ENCODE results near the gene UGT1A1. TPM values are rescaled to one million over a fixed set of nuclear protein-coding genes. Genes with fewer than 3 reads are reported as not detected.

UGT1A1 gene
- total RNA-seq, 2 donors from 2014 or later = 0.11 to 0.32 TPM

DNA sequence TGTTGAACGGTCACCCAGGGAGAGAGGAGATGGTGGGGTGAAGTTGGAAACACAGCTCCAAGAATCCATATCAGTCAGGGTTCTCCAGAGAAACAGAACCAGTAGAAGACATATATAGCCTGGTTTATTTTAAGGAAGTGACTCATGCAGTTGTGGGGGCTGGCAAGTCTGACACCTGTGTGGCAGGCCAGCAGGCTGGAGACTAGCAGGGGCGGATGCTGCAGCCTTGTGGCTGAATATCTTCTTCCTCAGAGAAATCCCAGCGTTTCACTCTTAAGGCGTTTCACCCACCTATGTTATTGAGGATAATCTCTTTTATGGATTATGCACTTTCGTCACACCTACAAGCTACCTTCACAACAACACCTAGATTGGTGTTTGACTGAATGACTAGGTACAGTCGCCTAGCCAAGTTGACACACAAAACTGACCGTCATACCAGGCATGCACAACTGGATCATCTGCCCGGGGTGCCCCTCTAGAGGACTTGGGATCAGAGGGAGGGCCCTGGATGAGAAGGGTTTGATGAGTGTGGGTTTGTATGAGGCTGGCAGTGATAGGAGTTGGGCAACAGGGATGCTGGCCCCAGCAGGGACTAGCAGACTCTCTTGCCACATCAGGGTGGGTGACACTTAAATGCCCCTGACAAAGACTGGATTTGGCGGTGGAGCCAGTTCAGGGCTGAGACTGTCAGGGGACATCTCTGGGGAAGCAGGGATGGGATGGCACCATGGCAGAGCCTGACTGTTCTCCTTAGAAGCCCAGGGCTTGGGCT, 41.5 kb downstream of the UGT1A1 start:
- TF ChIP-seq, protein P1, sequence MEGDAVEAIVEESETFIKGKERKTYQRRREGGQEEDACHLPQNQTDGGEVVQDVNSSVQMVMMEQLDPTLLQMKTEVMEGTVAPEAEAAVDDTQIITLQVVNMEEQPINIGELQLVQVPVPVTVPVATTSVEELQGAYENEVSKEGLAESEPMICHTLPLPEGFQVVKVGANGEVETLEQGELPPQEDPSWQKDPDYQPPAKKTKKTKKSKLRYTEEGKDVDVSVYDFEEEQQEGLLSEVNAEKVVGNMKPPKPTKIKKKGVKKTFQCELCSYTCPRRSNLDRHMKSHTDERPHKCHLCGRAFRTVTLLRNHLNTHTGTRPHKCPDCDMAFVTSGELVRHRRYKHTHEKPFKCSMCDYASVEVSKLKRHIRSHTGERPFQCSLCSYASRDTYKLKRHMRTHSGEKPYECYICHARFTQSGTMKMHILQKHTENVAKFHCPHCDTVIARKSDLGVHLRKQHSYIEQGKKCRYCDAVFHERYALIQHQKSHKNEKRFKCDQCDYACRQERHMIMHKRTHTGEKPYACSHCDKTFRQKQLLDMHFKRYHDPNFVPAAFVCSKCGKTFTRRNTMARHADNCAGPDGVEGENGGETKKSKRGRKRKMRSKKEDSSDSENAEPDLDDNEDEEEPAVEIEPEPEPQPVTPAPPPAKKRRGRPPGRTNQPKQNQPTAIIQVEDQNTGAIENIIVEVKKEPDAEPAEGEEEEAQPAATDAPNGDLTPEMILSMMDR (IDR thresholded peaks at IDR 0.05) = no peak
- TF ChIP-seq POLR2A (IDR thresholded peaks at IDR 0.05) (no peak), POLR2AphosphoS5 (IDR thresholded peaks at IDR 0.05) (no peak)
- Histone ChIP-seq H3K36me3 (no peaks in the 10 kb centered on the region), H3K27ac (no peak overlapping the region), H3K4me1 (replicated peaks) (no peaks in the 10 kb centered on the region), H3K27me3 (replicated peaks; ENCODE audit: insufficient read depth) (no peaks in the 10 kb centered on the region), H3K4me3 (no peak overlapping the region), H3K9me3 (no peaks in the 10 kb centered on the region)
- no peak for DNase-seq (ENCODE audit: low spot score)
- WGBS = 81% methylated on average over 9 of the region's 9 CpGs
- intact Hi-C loops (cut with DNase I) = no loop called here

DNA sequence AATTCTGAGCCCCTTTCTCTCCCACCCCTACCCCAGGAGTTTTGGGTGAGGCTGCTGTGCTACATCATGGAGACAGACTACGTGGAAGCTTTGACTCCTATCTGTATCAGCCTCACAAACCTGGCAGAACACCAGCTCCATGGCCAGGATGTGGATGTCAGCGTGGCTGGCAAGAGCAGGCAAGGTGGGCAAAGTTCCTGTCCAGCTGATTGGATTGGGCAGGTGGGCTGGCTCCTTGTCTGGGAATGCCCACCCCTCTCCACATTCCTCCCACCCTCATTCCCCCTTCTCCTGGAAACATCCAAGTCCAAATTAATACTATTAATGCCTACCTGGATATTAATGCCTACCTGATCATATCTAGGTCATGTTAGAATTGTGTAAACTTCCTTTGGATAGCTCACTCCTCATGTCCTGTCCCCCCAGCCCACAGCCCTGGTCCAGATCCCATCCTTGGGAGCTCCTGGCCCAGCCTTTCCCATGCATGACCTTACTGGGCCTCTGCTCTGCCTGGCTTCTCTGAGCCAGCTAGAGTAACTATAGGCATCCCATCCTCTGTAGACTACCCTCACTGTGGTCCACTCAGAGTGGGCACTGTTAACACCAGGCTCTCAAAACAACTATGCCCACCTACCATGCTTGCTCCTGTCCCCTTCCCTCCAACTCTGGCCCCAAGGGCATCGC, 42.2 kb downstream of the UGT1A1 start:
- TF ChIP-seq POLR2A (IDR thresholded peaks at IDR 0.05) = no peak
- no peak for DNase-seq (ENCODE audit: low spot score)
- WGBS = 78% methylated on average over 3 of the region's 3 CpGs
- Histone ChIP-seq H3K27me3 (replicated peaks; ENCODE audit: insufficient read depth) (no peaks in the 10 kb centered on the region), H3K4me1 (replicated peaks) (no peaks in the 10 kb centered on the region), H3K36me3 (no peaks in the 10 kb centered on the region), H3K27ac (no peak overlapping the region), H3K9me3 (no peaks in the 10 kb centered on the region), H3K4me3 (no peak overlapping the region)
- intact Hi-C loops (cut with DNase I) = no loop called here

GRCh38 chr2:233803292-233803911, 43.3 kb downstream of the UGT1A1 start:
- Histone ChIP-seq H3K27ac (no peak overlapping the region), H3K4me3 (no peak overlapping the region), H3K36me3 (no peaks in the 10 kb centered on the region), H3K27me3 (replicated peaks; ENCODE audit: insufficient read depth) (no peaks in the 10 kb centered on the region), H3K4me1 (replicated peaks) (no peaks in the 10 kb centered on the region), H3K9me3 (no peaks in the 10 kb centered on the region)
- intact Hi-C loops (cut with DNase I) = no loop called here
- 85% methylated on average over 2 of the region's 2 CpGs for WGBS
- no peak for DNase-seq (ENCODE audit: low spot score)
- TF ChIP-seq, protein P1 (IDR thresholded peaks at IDR 0.05) = no peak
- TF ChIP-seq POLR2A (IDR thresholded peaks at IDR 0.05) (no peak), POLR2AphosphoS5 (IDR thresholded peaks at IDR 0.05) (no peak)

- DNase-seq (ENCODE audit: low spot score) = no peak
- H3K27me3 ChIP-seq (replicated peaks; ENCODE audit: insufficient read depth) = no peaks in the 10 kb centered on the region
- H3K4me3 ChIP-seq = no peak overlapping the region
- H3K36me3 ChIP-seq = no peaks in the 10 kb centered on the region
- no peak for TF ChIP-seq POLR2AphosphoS5 (IDR thresholded peaks at IDR 0.05)
- no peak for TF ChIP-seq POLR2A (IDR thresholded peaks at IDR 0.05)
- TF ChIP-seq, protein P1 (IDR thresholded peaks at IDR 0.05) = no peak
- H3K9me3 ChIP-seq = no peaks in the 10 kb centered on the region
- H3K4me1 ChIP-seq (replicated peaks) = no peaks in the 10 kb centered on the region
- intact Hi-C loops (cut with DNase I) = no loop called here
- no peak overlapping the region for H3K27ac ChIP-seq
- 80% methylated on average over 8 of the region's 8 CpGs for WGBS
Observed at GRCh38 chr2:233803994-233804393, 43.9 kb downstream of the UGT1A1 start.

GRCh38 chr2:233807215-233807865, 47.3 kb downstream of the UGT1A1 start:
- intact Hi-C loops (cut with DNase I) = no loop called here
- TF ChIP-seq POLR2A (IDR thresholded peaks at IDR 0.05) (no peak), POLR2AphosphoS5 (IDR thresholded peaks at IDR 0.05) (no peak)
- TF ChIP-seq, protein P1 (IDR thresholded peaks at IDR 0.05) = no peak
- H3K9me3 ChIP-seq = no peaks in the 10 kb centered on the region
- H3K27ac ChIP-seq = no peak overlapping the region
- no peaks in the 10 kb centered on the region for H3K27me3 ChIP-seq (replicated peaks; ENCODE audit: insufficient read depth)
- H3K4me1 ChIP-seq (replicated peaks) = no peaks in the 10 kb centered on the region
- H3K4me3 ChIP-seq = no peak overlapping the region
- WGBS = 78% methylated on average over 12 of the region's 12 CpGs
- DNase-seq (ENCODE audit: low spot score) = no peak
- no peaks in the 10 kb centered on the region for H3K36me3 ChIP-seq

Measured in prostate gland (tissue), 2 donors.